H1 (cell line): ENCODE results near the gene PHLPP1. TPM values are rescaled to one million over a fixed set of nuclear protein-coding genes. Genes with fewer than 3 reads are reported as not detected.
A peak's percentile ranks its signal among the peaks of the same experiment; 100 is the strongest.

Source experiments
- CTCF ChIA-PET: fragments of 300-600 bp; sonication (Branson Sonifier 250); formaldehyde crosslinking; loops from one replicate; lab custom pipeline; 2021; ENCODE audit not compliant: partially characterized antibody; lab: Charles Lee
- POLR2A ChIA-PET: fragments of 300-600 bp; sonication (Branson Sonifier 250); formaldehyde crosslinking; loops from one replicate; lab custom pipeline; 2021; ENCODE audit warnings: inconsistent platforms; ENCODE audit not compliant: partially characterized antibody; lab: Charles Lee
- DNase-seq, 2 experiments: peaks; one replicate each; pipeline versions ENCODE4 v3.0.0 to v3.0.0-alpha.2; 2010 to 2022; ENCODE audit warnings: low spot score in 2 of 2, low read depth in 1 of 2, mixed read lengths in 1 of 2
- FAIRE-seq: peaks from 2 replicates; lab custom pipeline; 2011; peaks lifted over from hg19 to GRCh38; lab: Jason Lieb, UNC
- H2AFZ ChIP-seq: 2 replicates; pipeline ENCODE4 v1.8.1; 2012; ENCODE audit warnings: low read length, inconsistent platforms
- H2AK5ac ChIP-seq: 2 replicates; pipeline ENCODE4 v1.6.1; 2013; ENCODE audit warnings: low read depth, low read length
- H2BK120ac ChIP-seq: replicated peaks from 2 replicates; pipeline ENCODE3; 2013; ENCODE audit warnings: low read depth, low read length, inconsistent platforms
- H2BK12ac ChIP-seq: 2 replicates; pipeline ENCODE4 v1.6.1; 2013; ENCODE audit warnings: low read depth, low read length
- H2BK15ac ChIP-seq: 2 replicates; pipeline ENCODE4 v1.6.1; 2013; ENCODE audit warnings: low read length
- H2BK20ac ChIP-seq: 2 replicates; pipeline ENCODE4 v1.6.1; 2013; ENCODE audit warnings: low read length
- H2BK5ac ChIP-seq: 2 replicates; pipeline ENCODE4 v1.6.1; 2013; ENCODE audit warnings: low read depth, low read length
- H3K14ac ChIP-seq: 2 replicates; pipeline ENCODE4 v1.6.1; 2013; ENCODE audit warnings: inconsistent platforms; ENCODE audit not compliant: insufficient read length
- H3K18ac ChIP-seq: 2 replicates; pipeline ENCODE4 v1.6.1; 2013; ENCODE audit warnings: low read length; ENCODE audit errors: extremely low read depth
- H3K23ac ChIP-seq: 2 replicates; pipeline ENCODE4 v1.6.1; 2013; ENCODE audit warnings: inconsistent platforms; ENCODE audit not compliant: insufficient read length
- H3K23me2 ChIP-seq: 2 replicates; pipeline ENCODE4 v1.6.1; 2013; ENCODE audit warnings: low read depth, low read length
- H3K27ac ChIP-seq: 2 replicates; pipeline ENCODE4 v1.6.1; 2011; ENCODE audit warnings: low read depth, low read length, inconsistent platforms
- H3K27me3 ChIP-seq, 4 experiments: replicated peaks in 1 of 4; 1 replicate in 1 of 4; 2 replicates in 3 of 4; pipeline versions ENCODE4 v1.6.1 to v1.8.1; 2011 to 2013; ENCODE audit warnings: low read length in 3 of 4, mild to moderate bottlenecking in 3 of 4, inconsistent platforms in 2 of 4, mixed read lengths in 2 of 4, moderate library complexity in 1 of 4; ENCODE audit not compliant: control insufficient read depth in 3 of 4, insufficient read depth in 3 of 4; ENCODE audit errors: extremely low read depth in 1 of 4
- H3K36me3 ChIP-seq, 4 experiments: 2 replicates each; pipeline versions ENCODE4 v1.6.1 to v1.8.1; 2011 to 2013; ENCODE audit warnings: mild to moderate bottlenecking in 4 of 4, low read length in 3 of 4, moderate library complexity in 2 of 4, control low read depth in 1 of 4, inconsistent platforms in 1 of 4; ENCODE audit not compliant: insufficient read depth in 4 of 4, control insufficient read depth in 2 of 4
- H3K4ac ChIP-seq: replicated peaks from 2 replicates; pipeline ENCODE3; 2013; ENCODE audit warnings: low read length, low read depth, mixed read lengths, inconsistent platforms; ENCODE audit not compliant: insufficient read length
- H3K4me1 ChIP-seq, 4 experiments: replicated peaks in 1 of 4; 1 replicate in 1 of 4; 2 replicates in 3 of 4; pipeline versions ENCODE4 v1.6.1 to v1.8.1; 2011 to 2013; ENCODE audit warnings: low read length in 3 of 4, inconsistent platforms in 2 of 4, mixed read lengths in 1 of 4; ENCODE audit not compliant: insufficient read depth in 4 of 4, control insufficient read depth in 3 of 4
- H3K4me2 ChIP-seq, 2 experiments: 2 replicates each; pipeline versions ENCODE4 v1.6.1 to v1.8.1; 2011 to 2013; ENCODE audit warnings: low read depth in 2 of 2, low read length in 2 of 2, control low read depth in 1 of 2, inconsistent platforms in 1 of 2, mild to moderate bottlenecking in 1 of 2; ENCODE audit not compliant: insufficient read depth in 1 of 2
- H3K4me3 ChIP-seq, 4 experiments: fragments of 200-600, 300-600 bp in 1 of 4; sonication (generic), shearing (Covaris generic), sonication (Bioruptor Twin) in 1 of 4; 2 replicates each; pipeline versions ENCODE4 v1.5.1 to v1.8.1; 2011 to 2016; ENCODE audit warnings: low read length in 4 of 4, low read depth in 3 of 4, control low read depth in 2 of 4, inconsistent platforms in 2 of 4, mild to moderate bottlenecking in 2 of 4, mixed read lengths in 1 of 4, moderate library complexity in 1 of 4; ENCODE audit not compliant: insufficient read depth in 2 of 4; ENCODE audit errors: extremely low read depth in 1 of 4
- H3K56ac ChIP-seq: replicated peaks from 2 replicates; pipeline ENCODE3; 2013; ENCODE audit warnings: low read depth, mild to moderate bottlenecking, mixed read lengths, low read length, inconsistent platforms; ENCODE audit not compliant: insufficient read length
- H3K79me1 ChIP-seq: 2 replicates; pipeline ENCODE4 v1.6.1; 2013; ENCODE audit warnings: low read depth, low read length, control low read depth
- H3K79me2 ChIP-seq, 2 experiments: 2 replicates each; pipeline versions ENCODE4 v1.6.1 to v1.8.1; 2012 to 2013; ENCODE audit warnings: low read length in 2 of 2, mild to moderate bottlenecking in 2 of 2, inconsistent platforms in 1 of 2; ENCODE audit not compliant: insufficient read depth in 2 of 2, control insufficient read depth in 1 of 2
- H3K9ac ChIP-seq, 4 experiments: replicated peaks in 1 of 4; 1 replicate in 1 of 4; 2 replicates in 3 of 4; pipeline versions ENCODE4 v1.6.1 to v1.8.1; 2011 to 2013; ENCODE audit warnings: low read depth in 3 of 4, low read length in 3 of 4, control low read depth in 2 of 4, mild to moderate bottlenecking in 2 of 4, moderate library complexity in 2 of 4, inconsistent platforms in 1 of 4; ENCODE audit errors: extremely low read depth in 1 of 4
- H3K9me3 ChIP-seq, 2 experiments: 2 replicates each; pipeline versions ENCODE4 v1.6.1 to v1.8.1; 2012 to 2013; ENCODE audit warnings: mild to moderate bottlenecking in 2 of 2, moderate library complexity in 2 of 2, control low read depth in 1 of 2, inconsistent platforms in 1 of 2, low read depth in 1 of 2, low read length in 1 of 2, mixed read lengths in 1 of 2; ENCODE audit not compliant: insufficient read depth in 2 of 2
- H4K20me1 ChIP-seq, 2 experiments: replicated peaks in 1 of 2; 2 replicates each; pipeline versions ENCODE3 to v1.8.1; 2011 to 2013; ENCODE audit warnings: inconsistent platforms in 2 of 2, low read length in 2 of 2, mild to moderate bottlenecking in 1 of 2; ENCODE audit not compliant: insufficient read depth in 2 of 2, control insufficient read depth in 1 of 2
- H4K5ac ChIP-seq: 2 replicates; pipeline ENCODE4 v1.6.1; 2013; ENCODE audit warnings: low read length, low read depth, mixed read lengths, inconsistent platforms; ENCODE audit not compliant: insufficient read length
- H4K8ac ChIP-seq: 2 replicates; pipeline ENCODE4 v1.8.0; 2013; ENCODE audit warnings: mild to moderate bottlenecking, moderate library complexity, low read length, inconsistent platforms; ENCODE audit not compliant: insufficient read depth; ENCODE audit errors: extremely low read depth
- H4K91ac ChIP-seq: replicated peaks from 2 replicates; pipeline ENCODE3; 2013; ENCODE audit warnings: low read length, mixed read lengths, inconsistent platforms; ENCODE audit not compliant: insufficient read length
- CBX8 ChIP-seq: fragments of 300-800, 300-1000 bp; sonication (generic); IDR thresholded peaks from 2 replicates; pipeline ENCODE4 v1.7.1; 2016; ENCODE audit warnings: low read depth, low read length, borderline replicate concordance
- CHD2 ChIP-seq: IDR thresholded peaks from 2 replicates; pipeline ENCODE4 v1.6.1; 2012; ENCODE audit warnings: low read length, improper control_type of control experiment
- EP300 ChIP-seq, 2 experiments: IDR thresholded peaks; 1 replicate in 1 of 2; 2 replicates in 1 of 2; pipeline ENCODE4 v1.6.1; 2011 to 2012; ENCODE audit warnings: low read depth in 2 of 2, low read length in 2 of 2, mild to moderate bottlenecking in 2 of 2, borderline replicate concordance in 1 of 2, inconsistent platforms in 1 of 2, moderate library complexity in 1 of 2
- GTF2F1 ChIP-seq: IDR thresholded peaks from 2 replicates; pipeline ENCODE4 v1.6.1; 2012; ENCODE audit warnings: low read depth, low read length, improper control_type of control experiment, borderline replicate concordance
- KDM4A ChIP-seq: IDR thresholded peaks from one replicate; pipeline ENCODE4 v1.7.1; 2012; ENCODE audit warnings: low read depth, mild to moderate bottlenecking, moderate library complexity, low read length, inconsistent platforms; ENCODE audit not compliant: severe bottlenecking
- KDM5A ChIP-seq: fragments of 200-600 bp; IDR thresholded peaks from 2 replicates; pipeline ENCODE4 v1.7.1; 2012; ENCODE audit warnings: mild to moderate bottlenecking, low read length, inconsistent platforms, mixed read lengths
- PHF8 ChIP-seq: fragments of 200-600 bp; sonication (generic); conservative IDR thresholded peaks from 2 replicates; pipeline ENCODE4 v1.7.1; 2012; ENCODE audit warnings: low read depth, mild to moderate bottlenecking, inconsistent platforms, low read length, moderate library complexity
- RAD21 ChIP-seq, 2 experiments: IDR thresholded peaks in 1 of 2; conservative IDR thresholded peaks in 1 of 2; 2 replicates each; pipeline ENCODE4 v1.6.1; 2011; ENCODE audit warnings: low read depth in 2 of 2, low read length in 2 of 2, improper control_type of control experiment in 1 of 2, inconsistent platforms in 1 of 2, mild to moderate bottlenecking in 1 of 2, moderate library complexity in 1 of 2
- SP4 ChIP-seq: IDR thresholded peaks from 2 replicates; pipeline ENCODE4 v1.6.1; 2012; ENCODE audit warnings: low read length, inconsistent platforms
- WGBS, 2 experiments: shearing (Covaris generic) in 1 of 2; methylation state at CpG; one replicate each; pipeline versions ENCODE4 v1.1.6 to v1.1.7; 2013 to 2015; ENCODE audit warnings: low lambda C conversion rate in 2 of 2, mixed read lengths in 2 of 2, inconsistent platforms in 1 of 2, low coverage in 1 of 2, missing lambda C conversion rate in 1 of 2; ENCODE audit not compliant: insufficient replicate concordance in 2 of 2, insufficient coverage in 1 of 2, insufficient read length in 1 of 2; ENCODE audit errors: extremely low coverage in 1 of 2, missing lambda C conversion rate in 1 of 2; 5-methylcytosine and 5-hydroxymethylcytosine counted together
- polyA plus RNA-seq, 7 experiments: library from polyadenylated mRNA; depleted of rRNA in 3 of 7; stranded (reverse) in 5 of 7; unstranded in 2 of 7; fragments of >200 nt in 5 of 7; fragments of 200-250 nt in 2 of 7; gene quantifications; 1 replicate in 5 of 7; 2 replicates in 1 of 7; 4 replicates in 1 of 7; pipeline versions ENCODE4 v1.2.1 to v1.2.3, GENCODE V29; 2011 to 2013; ENCODE audit warnings: missing spikeins in 2 of 7, mixed read lengths in 2 of 7
- total RNA-seq: library from RNA; stranded (reverse); fragmentation: NEBNext Ultra II Directional; extraction: Animal tissue kit (Norgen Biotek cat#: 25700); gene quantifications from 2 replicates; pipeline ENCODE4 v1.2.1, GENCODE V29; 2021
- TF ChIP-seq, protein P1 (sequence below): IDR thresholded peaks from 2 replicates; pipeline ENCODE4 v1.6.1; 2012; ENCODE audit warnings: low read length, inconsistent platforms
- TF ChIP-seq, protein P2 (sequence below): IDR thresholded peaks from 2 replicates; pipeline ENCODE4 v1.6.1; 2012; ENCODE audit warnings: inconsistent platforms

The PHLPP1 gene
- total and polyA plus RNA-seq, 2 of the 8 experiments (the other 6 are each of a cell fraction or from before 2014, with no cell fraction given), result 28.0 to 66.3 TPM

DNA sequence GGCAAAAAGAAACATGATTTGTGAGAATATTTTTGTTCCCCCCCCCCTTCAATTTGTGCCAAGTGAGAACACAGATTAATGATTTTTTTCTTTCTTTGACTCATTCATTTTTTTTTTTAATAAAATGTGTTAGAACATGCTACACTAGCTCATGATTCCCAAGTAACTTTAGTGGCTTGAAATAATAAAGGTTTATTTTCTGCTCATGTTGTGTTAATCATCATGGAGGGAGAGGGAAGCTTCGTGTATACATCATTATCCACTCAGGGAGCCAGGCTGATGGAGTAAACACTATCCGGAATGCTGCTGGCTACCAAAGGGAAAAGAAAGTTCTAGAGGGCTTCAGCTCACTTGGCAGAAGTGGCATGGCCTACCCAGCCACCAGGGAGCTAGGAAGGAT, 40.6 kb downstream of the PHLPP1 start:
- WGBS, 2 experiments, result 78% methylated on average over 2 of the region's 2 CpGs; no CpG with 5 or more reads in 1 of the 2 experiments
- ChIA-PET POLR2A (interaction anchor here (0.9 to 1.3 kb wide), 2 partner anchors 12 to 13 kb away, joined by 3 read pairs; no protein-coding TSS in a partner anchor), CTCF (interaction anchor here (0.8 to 1.0 kb wide), 3 partner anchors 9 to 20 kb away, joined by 3 to 5 read pairs (median 3); no protein-coding TSS in a partner anchor)
- DNase-seq (no peak), FAIRE-seq (no peak)
- H3K23me2 ChIP-seq, result no peaks in the 10 kb centered on the region
- H2AK5ac ChIP-seq, result no peak overlapping the region
- H2BK5ac ChIP-seq, result 0 out of 2 replicates have a peak overlapping the region, but pooled peaks have one; percentile 36
- no peaks in the 10 kb centered on the region for H3K36me3 ChIP-seq
- 0 out of 2 replicates have a peak overlapping the region, but pooled peaks have one; percentile 49 for H2BK15ac ChIP-seq
- no peak overlapping the region for H4K8ac ChIP-seq
- no peak overlapping the region for H3K4ac ChIP-seq
- no peak overlapping the region for H3K9ac ChIP-seq
- no peak overlapping the region for H3K14ac ChIP-seq
- H2BK120ac ChIP-seq, result no peak overlapping the region
- peak overlapping the region; percentile 41 for H4K5ac ChIP-seq
- no peak overlapping the region for H3K56ac ChIP-seq
- H2AFZ ChIP-seq, result no peak overlapping the region
- H3K9me3 ChIP-seq, result no peaks in the 10 kb centered on the region
- no peak overlapping the region for H3K4me3 ChIP-seq
- H3K27ac ChIP-seq, result no peak overlapping the region
- no peak overlapping the region for H3K4me2 ChIP-seq
- peaks cover 8 to 42% (median 35%) of the 10 kb centered on the region in 4 experiments for H3K4me1 ChIP-seq
- H4K91ac ChIP-seq, result peak overlapping the region; percentile 71
- H2BK20ac ChIP-seq, result no peak overlapping the region
- peak overlapping the region; percentile 82 for H2BK12ac ChIP-seq
- H3K79me1 ChIP-seq, result peaks cover 4% of the 10 kb centered on the region; the same call in 1 of the 2 replicates
- peak overlapping the region; percentile 66; the same call in 1 of the 2 replicates for H3K18ac ChIP-seq
- H3K79me2 ChIP-seq, result peaks cover 19 to 100% of the 10 kb centered on the region in 2 experiments
- H3K27me3 ChIP-seq, result no peaks in the 10 kb centered on the region
- no peak overlapping the region for H3K23ac ChIP-seq
- peaks cover 0 to 4% of the 10 kb centered on the region in 2 experiments for H4K20me1 ChIP-seq
- TF ChIP-seq CHD2 (no peak), EP300 (IDR thresholded peaks at IDR 0.05; ENCODE audit: borderline replicate concordance in 1 of 2, low read depth in 2 of 2, low read length in 2 of 2) (no peak), RAD21 (IDR thresholded peaks at IDR 0.05 in 1 of 2, conservative IDR thresholded peaks at IDR 0.05 in 1 of 2; ENCODE audit: low read depth in 2 of 2, low read length in 2 of 2) (no peak), PHF8 (no peak), KDM4A (no peak), KDM5A (no peak), CBX8 (no peak), GTF2F1 (no peak), SP4 (no peak)
- TF ChIP-seq, protein P1, sequence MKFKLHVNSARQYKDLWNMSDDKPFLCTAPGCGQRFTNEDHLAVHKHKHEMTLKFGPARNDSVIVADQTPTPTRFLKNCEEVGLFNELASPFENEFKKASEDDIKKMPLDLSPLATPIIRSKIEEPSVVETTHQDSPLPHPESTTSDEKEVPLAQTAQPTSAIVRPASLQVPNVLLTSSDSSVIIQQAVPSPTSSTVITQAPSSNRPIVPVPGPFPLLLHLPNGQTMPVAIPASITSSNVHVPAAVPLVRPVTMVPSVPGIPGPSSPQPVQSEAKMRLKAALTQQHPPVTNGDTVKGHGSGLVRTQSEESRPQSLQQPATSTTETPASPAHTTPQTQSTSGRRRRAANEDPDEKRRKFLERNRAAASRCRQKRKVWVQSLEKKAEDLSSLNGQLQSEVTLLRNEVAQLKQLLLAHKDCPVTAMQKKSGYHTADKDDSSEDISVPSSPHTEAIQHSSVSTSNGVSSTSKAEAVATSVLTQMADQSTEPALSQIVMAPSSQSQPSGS, result no peak
- TF ChIP-seq, protein P2, sequence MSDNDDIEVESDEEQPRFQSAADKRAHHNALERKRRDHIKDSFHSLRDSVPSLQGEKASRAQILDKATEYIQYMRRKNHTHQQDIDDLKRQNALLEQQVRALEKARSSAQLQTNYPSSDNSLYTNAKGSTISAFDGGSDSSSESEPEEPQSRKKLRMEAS, result no peak
